ENCODE measurements around the gene GGNBP2.

The GGNBP2 gene

DNA sequence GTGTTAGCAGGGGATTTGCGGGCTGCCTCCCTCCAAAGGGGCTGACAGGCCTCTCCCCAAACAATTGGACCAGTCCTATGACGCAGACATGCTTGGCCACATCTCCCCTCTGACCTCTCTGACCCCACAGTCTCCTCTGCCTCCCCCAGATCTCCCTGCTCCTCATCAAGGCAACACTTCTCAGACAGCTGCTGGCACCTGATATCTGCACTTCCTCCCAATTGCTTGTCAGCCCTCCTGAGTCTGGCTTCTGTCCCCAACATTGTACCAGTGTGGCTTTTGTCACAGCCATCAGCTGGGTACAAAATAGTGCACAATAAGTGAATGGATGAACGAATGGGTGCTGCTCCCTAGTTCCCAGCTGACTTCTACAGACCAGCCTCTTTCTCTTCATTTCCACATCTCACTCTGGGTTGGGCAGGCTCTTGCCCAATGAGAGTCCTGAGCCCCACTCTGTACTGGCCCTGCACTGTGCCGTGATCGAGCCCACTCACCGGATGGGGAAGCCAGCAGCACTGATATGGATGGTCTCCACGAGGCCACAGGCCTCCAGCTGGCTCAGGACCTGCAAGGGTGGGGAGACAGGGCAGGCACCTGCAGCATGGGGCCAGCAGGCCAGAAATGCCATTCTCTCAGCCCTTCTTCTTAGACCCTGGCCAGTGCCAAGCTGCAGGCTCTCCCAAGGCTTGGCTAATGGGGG is 41.1 kb upstream of the GGNBP2 start:
- Histone ChIP-seq H2BK12ac (ENCODE audit: low read length) (no peak overlapping the region), H3K4me3 (ENCODE audit: low read depth, low read length) (peak overlapping the region; percentile 11), H3K4me2 (ENCODE audit: low read length) (no peak overlapping the region), H4K12ac (ENCODE audit: low read depth, low read length) (no peak overlapping the region), H3K36me3 (ENCODE audit: control insufficient read depth in 1 of 2, insufficient read depth in 2 of 2, low read length in 2 of 2) (peaks cover 70 to 81% of the 10 kb centered on the region in 2 experiments), H3K4me1 (ENCODE audit: control insufficient read depth in 1 of 2, insufficient read depth in 2 of 2, low read length in 2 of 2) (no peaks in the 10 kb centered on the region), H4K91ac (ENCODE audit: low read depth, low read length) (no peak overlapping the region), H3K4ac (ENCODE audit: low read depth, low read length) (no peak overlapping the region), H2BK5ac (ENCODE audit: low read depth, low read length, poor library complexity) (no peak overlapping the region), H3K27me3 (ENCODE audit: insufficient read depth, low read length) (no peaks in the 10 kb centered on the region), H3K79me2 (ENCODE audit: control insufficient read depth, insufficient read depth, low read length, poor library complexity) (no peaks in the 10 kb centered on the region), H2AK5ac (ENCODE audit: low read length) (no peak overlapping the region), H3K14ac (ENCODE audit: low read length) (no peak overlapping the region), H3K23ac (ENCODE audit: low read length) (no peak overlapping the region), H3K18ac (ENCODE audit: low read length) (no peak overlapping the region), H3K9me3 (ENCODE audit: insufficient read depth, low read depth, low read length) (no peaks in the 10 kb centered on the region), H3K27ac (ENCODE audit: low read depth, low read length) (no peak overlapping the region), H4K8ac (ENCODE audit: low read depth, low read length) (no peak overlapping the region), H3K9ac (ENCODE audit: low read length) (no peak overlapping the region), H3K79me1 (ENCODE audit: low read length) (no peaks in the 10 kb centered on the region), H2BK120ac (ENCODE audit: insufficient read depth, low read length, poor library complexity) (no peak overlapping the region), H2AFZ (ENCODE audit: insufficient read depth, low read length, poor library complexity) (no peak overlapping the region)
- DNase-seq, result no peak
- WGBS (ENCODE audit: extremely low coverage, insufficient coverage, insufficient read length), result no CpG with 5 or more reads among the region's 7 CpGs

DNA sequence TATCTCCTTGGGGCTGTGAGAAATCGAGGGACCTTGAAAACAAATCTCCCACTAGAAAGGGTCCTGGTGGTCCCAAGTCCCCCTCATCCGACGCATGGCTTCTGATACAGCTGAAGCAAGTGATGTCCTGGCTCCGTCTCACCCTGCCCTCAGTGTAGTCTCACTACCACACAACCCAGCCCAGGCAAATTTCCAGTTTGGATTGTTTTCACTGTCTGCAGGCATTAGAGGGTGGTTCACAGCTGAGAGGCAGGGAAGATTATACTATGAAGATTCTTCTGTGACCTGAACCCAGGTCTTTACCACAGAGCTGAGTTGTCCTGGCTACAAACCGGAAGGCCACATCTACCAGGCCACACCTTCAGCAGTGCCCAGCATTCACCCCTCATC is 40.6 kb upstream of the GGNBP2 start:
- Histone ChIP-seq H3K9ac (ENCODE audit: low read length) (no peak overlapping the region), H4K12ac (ENCODE audit: low read depth, low read length) (no peak overlapping the region), H3K4me3 (ENCODE audit: low read depth, low read length) (no peak overlapping the region), H2BK12ac (ENCODE audit: low read length) (no peak overlapping the region), H4K91ac (ENCODE audit: low read depth, low read length) (no peak overlapping the region), H3K14ac (ENCODE audit: low read length) (no peak overlapping the region), H3K27ac (ENCODE audit: low read depth, low read length) (no peak overlapping the region), H3K27me3 (ENCODE audit: insufficient read depth, low read length) (no peaks in the 10 kb centered on the region), H3K79me2 (ENCODE audit: control insufficient read depth, insufficient read depth, low read length, poor library complexity) (no peaks in the 10 kb centered on the region), H3K18ac (ENCODE audit: low read length) (no peak overlapping the region), H3K23ac (ENCODE audit: low read length) (no peak overlapping the region), H2BK120ac (ENCODE audit: insufficient read depth, low read length, poor library complexity) (no peak overlapping the region), H3K36me3 (ENCODE audit: control insufficient read depth in 1 of 2, insufficient read depth in 2 of 2, low read length in 2 of 2) (peaks cover 72 to 82% of the 10 kb centered on the region in 2 experiments), H3K79me1 (ENCODE audit: low read length) (no peaks in the 10 kb centered on the region), H4K8ac (ENCODE audit: low read depth, low read length) (no peak overlapping the region), H3K4me2 (ENCODE audit: low read length) (no peak overlapping the region), H2AK5ac (ENCODE audit: low read length) (no peak overlapping the region), H3K9me3 (ENCODE audit: insufficient read depth, low read depth, low read length) (no peaks in the 10 kb centered on the region), H3K4ac (ENCODE audit: low read depth, low read length) (no peak overlapping the region), H3K4me1 (ENCODE audit: control insufficient read depth in 1 of 2, insufficient read depth in 2 of 2, low read length in 2 of 2) (no peaks in the 10 kb centered on the region), H2BK5ac (ENCODE audit: low read depth, low read length, poor library complexity) (no peak overlapping the region), H2AFZ (ENCODE audit: insufficient read depth, low read length, poor library complexity) (no peak overlapping the region)
- no CpG with 5 or more reads among the region's 5 CpGs for WGBS (ENCODE audit: extremely low coverage, insufficient coverage, insufficient read length)
- no peak for DNase-seq

GRCh38 chr17:36505171-36505570 is 39.5 kb upstream of the GGNBP2 start:
- Histone ChIP-seq H3K4ac (ENCODE audit: low read depth, low read length) (no peak overlapping the region), H2AFZ (ENCODE audit: insufficient read depth, low read length, poor library complexity) (no peak overlapping the region), H3K4me2 (ENCODE audit: low read length) (no peak overlapping the region), H3K4me3 (ENCODE audit: low read depth, low read length) (no peak overlapping the region), H4K12ac (ENCODE audit: low read depth, low read length) (no peak overlapping the region), H2AK5ac (ENCODE audit: low read length) (no peak overlapping the region), H4K91ac (ENCODE audit: low read depth, low read length) (no peak overlapping the region), H3K14ac (ENCODE audit: low read length) (no peak overlapping the region), H3K9me3 (ENCODE audit: insufficient read depth, low read depth, low read length) (no peaks in the 10 kb centered on the region), H2BK12ac (ENCODE audit: low read length) (no peak overlapping the region), H3K27ac (ENCODE audit: low read depth, low read length) (no peak overlapping the region), H2BK5ac (ENCODE audit: low read depth, low read length, poor library complexity) (no peak overlapping the region), H2BK120ac (ENCODE audit: insufficient read depth, low read length, poor library complexity) (no peak overlapping the region), H3K79me2 (ENCODE audit: control insufficient read depth, insufficient read depth, low read length, poor library complexity) (no peaks in the 10 kb centered on the region), H4K8ac (ENCODE audit: low read depth, low read length) (no peak overlapping the region), H3K27me3 (ENCODE audit: insufficient read depth, low read length) (no peaks in the 10 kb centered on the region), H3K36me3 (ENCODE audit: control insufficient read depth in 1 of 2, insufficient read depth in 2 of 2, low read length in 2 of 2) (peaks cover 78 to 87% of the 10 kb centered on the region in 2 experiments), H3K23ac (ENCODE audit: low read length) (no peak overlapping the region), H3K9ac (ENCODE audit: low read length) (no peak overlapping the region), H3K4me1 (ENCODE audit: control insufficient read depth in 1 of 2, insufficient read depth in 2 of 2, low read length in 2 of 2) (no peaks in the 10 kb centered on the region), H3K79me1 (ENCODE audit: low read length) (no peaks in the 10 kb centered on the region), H3K18ac (ENCODE audit: low read length) (no peak overlapping the region)
- no CpG with 5 or more reads among the region's 8 CpGs for WGBS (ENCODE audit: extremely low coverage, insufficient coverage, insufficient read length)
- no peak for DNase-seq

DNA sequence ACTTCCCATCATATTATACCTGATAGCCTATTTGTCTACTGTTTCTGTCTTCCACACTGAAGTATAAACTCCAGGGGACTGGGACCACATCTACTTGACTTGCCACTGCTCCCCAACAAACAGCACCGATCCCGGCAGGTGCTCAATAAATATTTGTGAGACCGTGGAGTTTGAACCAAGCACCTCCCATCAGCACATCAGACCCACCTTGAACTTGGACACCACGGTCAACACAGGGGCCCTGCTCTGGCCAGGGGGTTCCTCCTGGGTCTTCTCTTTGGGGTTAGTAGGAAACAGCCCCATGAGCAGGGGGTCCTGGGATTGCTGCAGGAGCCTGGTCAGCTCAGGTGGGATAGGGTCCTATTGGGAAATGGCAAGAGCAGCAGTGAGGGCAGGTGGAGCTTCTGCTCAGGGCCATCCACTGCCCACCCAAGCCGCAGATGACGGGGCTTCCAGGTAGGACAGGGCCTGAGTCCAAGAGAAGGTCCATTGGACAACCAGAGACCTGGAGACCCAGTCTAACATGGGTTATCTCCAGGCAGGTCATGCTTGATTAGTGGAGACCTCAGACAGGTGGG is 38.4 kb upstream of the GGNBP2 start:
- Histone ChIP-seq H3K27ac (ENCODE audit: low read depth, low read length) (no peak overlapping the region), H3K79me2 (ENCODE audit: control insufficient read depth, insufficient read depth, low read length, poor library complexity) (no peaks in the 10 kb centered on the region), H2BK5ac (ENCODE audit: low read depth, low read length, poor library complexity) (no peak overlapping the region), H3K9me3 (ENCODE audit: insufficient read depth, low read depth, low read length) (peaks cover 4% of the 10 kb centered on the region), H2BK12ac (ENCODE audit: low read length) (no peak overlapping the region), H3K4me1 (ENCODE audit: control insufficient read depth in 1 of 2, insufficient read depth in 2 of 2, low read length in 2 of 2) (no peaks in the 10 kb centered on the region), H3K36me3 (ENCODE audit: control insufficient read depth in 1 of 2, insufficient read depth in 2 of 2, low read length in 2 of 2) (peaks cover 79 to 88% of the 10 kb centered on the region in 2 experiments), H3K14ac (ENCODE audit: low read length) (no peak overlapping the region), H4K91ac (ENCODE audit: low read depth, low read length) (no peak overlapping the region), H3K4me2 (ENCODE audit: low read length) (no peak overlapping the region), H3K27me3 (ENCODE audit: insufficient read depth, low read length) (no peaks in the 10 kb centered on the region), H2AK5ac (ENCODE audit: low read length) (no peak overlapping the region), H3K79me1 (ENCODE audit: low read length) (no peaks in the 10 kb centered on the region), H2BK120ac (ENCODE audit: insufficient read depth, low read length, poor library complexity) (no peak overlapping the region), H3K4ac (ENCODE audit: low read depth, low read length) (no peak overlapping the region), H4K12ac (ENCODE audit: low read depth, low read length) (no peak overlapping the region), H3K23ac (ENCODE audit: low read length) (no peak overlapping the region), H3K9ac (ENCODE audit: low read length) (no peak overlapping the region), H4K8ac (ENCODE audit: low read depth, low read length) (no peak overlapping the region), H2AFZ (ENCODE audit: insufficient read depth, low read length, poor library complexity) (no peak overlapping the region), H3K18ac (ENCODE audit: low read length) (no peak overlapping the region), H3K4me3 (ENCODE audit: low read depth, low read length) (no peak overlapping the region)
- DNase-seq, result no peak
- WGBS (ENCODE audit: extremely low coverage, insufficient coverage, insufficient read length), result no CpG with 5 or more reads among the region's 6 CpGs
